Osteoblast (primary cell): ENCODE measurements around the gene GXYLT1. TPM values are rescaled to one million over a fixed set of nuclear protein-coding genes. Genes with fewer than 3 reads are reported as not detected.
A peak's percentile ranks its signal among the peaks of the same experiment; 100 is the strongest.
"Not testable (repeated sequence)": the region's sequence is repeated elsewhere in the genome, so short reads cannot be mapped to it uniquely, and the experiment has no call there.

Experiments
- DNase-seq: peaks from one replicate; pipeline ENCODE4 v3.0.0; 2011; ENCODE audit warnings: low spot score, mixed read lengths; ENCODE audit not compliant: insufficient read length; ENCODE audit errors: missing footprints
- H2AFZ ChIP-seq: 2 replicates; pipeline ENCODE4 v1.6.0; 2011; ENCODE audit warnings: mild to moderate bottlenecking, low read length
- H3K27ac ChIP-seq: 2 replicates; pipeline ENCODE4 v1.5.1; 2011; ENCODE audit warnings: mild to moderate bottlenecking, low read depth, low read length, moderate library complexity
- H3K27me3 ChIP-seq: 2 replicates; pipeline ENCODE4 v1.6.0; 2012; ENCODE audit warnings: mild to moderate bottlenecking, control low read depth, inconsistent platforms, low read length, moderate library complexity; ENCODE audit not compliant: insufficient read depth
- H3K36me3 ChIP-seq: 2 replicates; pipeline ENCODE4 v1.5.1; 2011; ENCODE audit warnings: mild to moderate bottlenecking, low read length, control low read depth, moderate library complexity; ENCODE audit not compliant: insufficient read depth
- H3K4me1 ChIP-seq: 2 replicates; pipeline ENCODE4 v1.5.1; 2011; ENCODE audit warnings: mild to moderate bottlenecking, low read length, control low read depth, moderate library complexity; ENCODE audit not compliant: insufficient read depth
- H3K4me2 ChIP-seq: 2 replicates; pipeline ENCODE4 v1.6.0; 2011; ENCODE audit warnings: mild to moderate bottlenecking, low read length; ENCODE audit not compliant: insufficient read depth
- H3K4me3 ChIP-seq: fragments of 200-600 bp; sonication (generic); 3 replicates; pipeline ENCODE4 v1.5.1; 2012; ENCODE audit warnings: mild to moderate bottlenecking, low read length, inconsistent platforms; ENCODE audit not compliant: insufficient read depth
- H3K79me2 ChIP-seq: 2 replicates; pipeline ENCODE4 v1.6.0; 2012; ENCODE audit warnings: mild to moderate bottlenecking, low read length, control low read depth, inconsistent platforms; ENCODE audit not compliant: insufficient read depth
- H3K9me3 ChIP-seq: 2 replicates; pipeline ENCODE4 v1.5.1; 2011; ENCODE audit warnings: low read depth, low read length, control low read depth
- H4K20me1 ChIP-seq: 2 replicates; pipeline ENCODE4 v1.6.0; 2012; ENCODE audit warnings: mild to moderate bottlenecking, low read length, control low read depth; ENCODE audit not compliant: insufficient read depth
- total RNA-seq: library from RNA; depleted of rRNA; stranded (reverse); fragments of >200 nt; gene quantifications from 2 replicates; pipeline ENCODE4 v1.2.3, GENCODE V29; 2012
- TF ChIP-seq, protein P1 (sequence below): IDR thresholded peaks from 2 replicates; pipeline ENCODE4 v1.5.1; 2011; ENCODE audit warnings: mild to moderate bottlenecking, low read depth, low read length, moderate library complexity; ENCODE audit errors: extremely low read depth

The GXYLT1 gene
- total RNA-seq, 1 donor = 7.6 TPM

DNA sequence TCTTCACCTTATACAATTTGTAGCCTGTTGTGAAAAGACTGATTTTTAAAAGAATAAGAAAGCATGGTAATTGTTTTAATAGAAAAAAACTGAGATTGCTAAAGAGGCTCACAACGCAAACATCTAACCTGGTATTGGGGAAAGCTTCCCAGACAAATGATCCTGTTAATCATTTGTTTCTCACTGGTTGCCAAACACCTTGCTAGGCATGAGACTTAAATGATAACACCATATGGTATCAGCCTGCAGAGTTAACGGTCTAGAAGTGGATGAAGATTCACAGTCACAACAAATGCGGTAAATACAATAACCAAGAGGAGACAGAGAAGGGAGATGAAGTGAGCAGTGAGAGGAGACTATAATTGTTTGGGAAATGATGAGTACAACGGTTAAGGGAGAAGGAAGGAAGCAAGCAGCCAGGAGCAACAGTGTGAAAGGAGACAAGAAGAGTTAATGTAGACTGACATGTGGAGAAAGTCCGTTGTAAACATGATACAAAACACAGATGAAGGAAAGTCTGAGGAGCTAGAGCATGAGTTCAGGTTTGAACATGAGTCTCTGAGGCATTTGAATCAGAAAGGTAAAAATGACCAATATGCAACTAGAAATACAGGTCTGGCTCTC, 19.8 kb downstream of the GXYLT1 start:
- Histone ChIP-seq H3K79me2 (peaks cover 65% of the 10 kb centered on the region), H4K20me1 (peaks cover 6% of the 10 kb centered on the region), H3K4me1 (peaks cover under 1% of the 10 kb centered on the region), H3K27me3 (no peaks in the 10 kb centered on the region), H3K4me2 (no peak overlapping the region), H2AFZ (no peak overlapping the region), H3K9me3 (no peaks in the 10 kb centered on the region), H3K27ac (no peak overlapping the region), H3K36me3 (no peaks in the 10 kb centered on the region), H3K4me3 (no peak overlapping the region)
- TF ChIP-seq, protein P1, sequence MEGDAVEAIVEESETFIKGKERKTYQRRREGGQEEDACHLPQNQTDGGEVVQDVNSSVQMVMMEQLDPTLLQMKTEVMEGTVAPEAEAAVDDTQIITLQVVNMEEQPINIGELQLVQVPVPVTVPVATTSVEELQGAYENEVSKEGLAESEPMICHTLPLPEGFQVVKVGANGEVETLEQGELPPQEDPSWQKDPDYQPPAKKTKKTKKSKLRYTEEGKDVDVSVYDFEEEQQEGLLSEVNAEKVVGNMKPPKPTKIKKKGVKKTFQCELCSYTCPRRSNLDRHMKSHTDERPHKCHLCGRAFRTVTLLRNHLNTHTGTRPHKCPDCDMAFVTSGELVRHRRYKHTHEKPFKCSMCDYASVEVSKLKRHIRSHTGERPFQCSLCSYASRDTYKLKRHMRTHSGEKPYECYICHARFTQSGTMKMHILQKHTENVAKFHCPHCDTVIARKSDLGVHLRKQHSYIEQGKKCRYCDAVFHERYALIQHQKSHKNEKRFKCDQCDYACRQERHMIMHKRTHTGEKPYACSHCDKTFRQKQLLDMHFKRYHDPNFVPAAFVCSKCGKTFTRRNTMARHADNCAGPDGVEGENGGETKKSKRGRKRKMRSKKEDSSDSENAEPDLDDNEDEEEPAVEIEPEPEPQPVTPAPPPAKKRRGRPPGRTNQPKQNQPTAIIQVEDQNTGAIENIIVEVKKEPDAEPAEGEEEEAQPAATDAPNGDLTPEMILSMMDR = no peak
- DNase-seq = no peak

DNA sequence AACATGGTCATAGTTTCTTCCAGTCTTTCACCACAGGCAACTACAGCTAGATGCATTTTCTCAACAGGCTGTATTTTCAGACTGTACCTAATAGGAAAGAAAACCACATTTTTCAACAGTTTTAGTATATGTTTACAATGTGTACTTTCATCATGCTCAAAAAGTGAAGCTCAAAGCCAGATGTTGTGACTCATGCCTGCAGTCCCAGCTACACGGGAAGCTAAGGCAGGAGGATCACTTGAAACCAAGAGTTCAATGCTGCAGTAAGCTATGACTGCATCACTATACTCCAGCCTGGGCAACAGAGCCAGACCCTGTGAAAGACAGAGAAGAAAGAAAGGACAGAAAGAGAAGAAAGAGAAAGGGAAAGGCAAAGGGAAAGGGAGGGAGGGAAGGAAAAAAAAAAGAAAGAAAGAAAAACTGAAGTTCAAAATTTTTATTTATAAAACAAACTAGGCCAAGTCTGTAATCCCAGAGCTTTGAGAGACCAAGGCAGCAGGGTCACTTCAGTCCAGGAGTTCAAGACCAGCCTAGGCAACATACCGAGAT, 25.5 kb downstream of the GXYLT1 start:
- H3K79me2 ChIP-seq = peaks cover 34% of the 10 kb centered on the region
- no peaks in the 10 kb centered on the region for H3K27me3 ChIP-seq
- H3K4me2 ChIP-seq = no peak overlapping the region
- TF ChIP-seq, protein P1 = no peak
- no peak for DNase-seq
- no peak overlapping the region for H2AFZ ChIP-seq
- peak overlapping the region; percentile 76 for H3K27ac ChIP-seq
- no peaks in the 10 kb centered on the region for H3K36me3 ChIP-seq
- no peaks in the 10 kb centered on the region for H3K9me3 ChIP-seq
- peaks cover 9% of the 10 kb centered on the region for H3K4me1 ChIP-seq
- peaks cover 3% of the 10 kb centered on the region for H4K20me1 ChIP-seq
- H3K4me3 ChIP-seq = no peak overlapping the region

DNA sequence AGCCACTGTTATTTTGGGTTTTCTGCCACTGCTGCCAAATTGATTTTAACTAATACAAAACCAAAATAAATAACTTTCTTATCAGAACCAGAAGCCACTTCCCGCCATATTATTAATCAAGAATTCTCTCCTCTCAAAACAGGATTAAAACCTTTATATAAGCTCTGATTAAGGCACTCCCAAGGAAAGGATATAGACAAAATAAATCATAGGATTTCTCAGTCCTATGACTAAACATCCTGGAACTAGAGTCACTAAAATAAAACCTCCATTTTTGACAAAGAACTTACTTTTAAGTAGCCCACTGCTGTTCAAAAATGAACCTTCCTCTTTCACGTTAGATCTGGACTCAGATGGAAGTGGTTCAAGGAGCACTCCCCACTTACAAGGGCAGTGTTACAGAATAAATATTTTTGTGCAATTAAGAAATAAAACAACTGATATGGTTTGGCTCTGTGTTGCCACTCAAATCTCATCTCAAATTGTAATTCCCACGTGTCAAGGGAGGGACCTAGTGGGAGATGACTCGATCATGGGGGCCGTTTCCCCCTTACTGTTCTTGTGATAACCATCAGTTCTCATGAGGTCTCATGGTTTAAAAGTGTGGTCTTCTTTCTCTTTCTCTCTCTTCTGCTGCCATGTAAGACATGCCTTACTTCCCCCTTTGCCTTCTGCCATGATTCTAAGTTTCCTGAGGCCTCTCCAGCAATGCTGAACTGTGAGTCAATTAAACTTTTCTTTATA, 26.4 kb downstream of the GXYLT1 start:
- TF ChIP-seq, protein P1 = no peak
- Histone ChIP-seq H3K4me3 (no peak overlapping the region), H3K4me1 (peaks cover 9% of the 10 kb centered on the region), H3K4me2 (no peak overlapping the region), H3K27me3 (no peaks in the 10 kb centered on the region), H3K79me2 (peaks cover 36% of the 10 kb centered on the region), H3K9me3 (no peaks in the 10 kb centered on the region), H4K20me1 (peaks cover 3% of the 10 kb centered on the region), H3K36me3 (no peaks in the 10 kb centered on the region), H2AFZ (peak overlapping the region; percentile 66), H3K27ac (peak overlapping the region; percentile 76)
- DNase-seq = peak; percentile 38

DNA sequence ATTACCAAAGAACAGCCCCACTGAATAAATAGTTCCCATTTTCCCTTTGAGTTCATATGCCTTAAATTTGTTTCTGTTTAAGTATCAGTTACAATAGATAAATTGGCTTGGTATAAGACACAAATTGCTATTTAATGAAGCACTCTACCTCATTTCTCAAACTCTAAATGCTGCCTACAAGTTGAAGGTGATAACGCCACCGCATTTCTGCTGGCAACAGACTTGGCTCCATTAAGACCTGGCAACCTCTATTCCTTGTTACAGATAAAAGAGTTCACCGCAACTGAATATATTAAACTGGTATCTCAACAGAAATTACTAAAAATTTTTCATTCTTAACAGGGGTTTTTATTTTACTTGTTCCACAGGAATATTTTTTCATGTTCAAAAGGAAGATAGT, 35.6 kb downstream of the GXYLT1 start:
- Histone ChIP-seq H3K27me3 (no peaks in the 10 kb centered on the region), H4K20me1 (no peaks in the 10 kb centered on the region), H3K9me3 (no peaks in the 10 kb centered on the region), H3K36me3 (no peaks in the 10 kb centered on the region), H3K79me2 (peaks cover under 1% of the 10 kb centered on the region), H3K4me1 (no peaks in the 10 kb centered on the region), H2AFZ (no peak overlapping the region), H3K27ac (no peak overlapping the region), H3K4me3 (no peak overlapping the region), H3K4me2 (no peak overlapping the region)
- DNase-seq = peak; percentile 14
- TF ChIP-seq, protein P1 = no peak

DNA sequence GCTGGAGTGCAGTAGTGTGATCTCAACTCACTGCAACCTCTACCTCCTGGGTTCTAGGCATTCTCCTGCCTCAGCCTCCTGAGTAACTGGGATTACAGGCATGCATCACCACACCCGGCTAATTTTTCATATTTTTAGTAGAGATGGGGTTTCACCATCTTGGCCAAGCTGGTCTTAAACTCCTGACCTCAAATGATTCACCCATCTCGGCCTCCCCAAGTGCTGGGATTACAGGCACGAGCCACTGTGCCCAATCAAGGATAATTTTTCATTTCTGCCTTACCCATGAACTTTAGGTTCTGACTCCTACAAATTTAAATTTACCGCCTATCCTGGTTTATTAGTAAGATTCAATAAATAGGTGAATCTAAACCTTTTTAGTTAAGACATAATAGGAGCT, 37.9 kb downstream of the GXYLT1 start:
- not testable (repeated sequence) for H3K27me3 ChIP-seq, H3K4me3 ChIP-seq, H3K36me3 ChIP-seq, H3K4me1 ChIP-seq, H3K27ac ChIP-seq, H3K9me3 ChIP-seq, H2AFZ ChIP-seq, H4K20me1 ChIP-seq, H3K79me2 ChIP-seq, H3K4me2 ChIP-seq, DNase-seq
